ENCODE data around the gene MAPK7. TPM values are rescaled to one million over a fixed set of nuclear protein-coding genes. Genes with fewer than 3 reads are reported as not detected.

Gene MAPK7
- polyA plus RNA-seq, 1 of the 3 experiments (the other 2 are of a cell fraction), result 19.1 TPM

- Histone ChIP-seq H3K9me3 (no peaks in the 10 kb centered on the region), H3K9me2 (no peaks in the 10 kb centered on the region), H3K9ac (no peak overlapping the region), H4K20me1 (ENCODE audit: insufficient read depth) (0 out of 2 replicates have a peak, but pooled peaks cover 7% of the 10 kb centered on the region), H3K4me3 (ENCODE audit: low read depth in 2 of 2, low read length in 1 of 2) (no peak overlapping the region), H3K27ac (ENCODE audit: low read depth in 2 of 2, low read length in 1 of 2) (no peak overlapping the region; a peak in 1 of 4 replicates), H3F3A (replicated peaks; ENCODE audit: insufficient read depth) (peaks cover 44% of the 10 kb centered on the region), H3K4me1 (ENCODE audit: control insufficient read depth in 1 of 2, insufficient read depth in 2 of 2, low read depth in 1 of 2, low read length in 1 of 2) (peaks cover 23 to 54% of the 10 kb centered on the region in 2 experiments), H2AFZ (ENCODE audit: low read depth) (no peak overlapping the region), H3K79me2 (ENCODE audit: insufficient read depth) (peaks cover 69% of the 10 kb centered on the region), H3K36me3 (replicated peaks in 1 of 2; ENCODE audit: control insufficient read depth in 1 of 2, insufficient read depth in 2 of 2, low read length in 1 of 2) (peaks cover 26 to 49% of the 10 kb centered on the region in 2 experiments), H3K27me3 (ENCODE audit: insufficient read depth) (no peaks in the 10 kb centered on the region), H3K4me2 (peak overlapping the region; percentile 96; the same call in 1 of the 2 replicates)
- TF ChIP-seq PBX3 (IDR thresholded peaks at IDR 0.05), result no peak
- no peak for TF ChIP-seq JUND (IDR thresholded peaks at IDR 0.05)
- TF ChIP-seq ZBTB33 (IDR thresholded peaks at IDR 0.05; ENCODE audit: borderline replicate concordance, low read depth), result no peak
- no peak for TF ChIP-seq REST (IDR thresholded peaks at IDR 0.05; ENCODE audit: low read depth, low read length)
- no peak for TF ChIP-seq ELF1 (IDR thresholded peaks at IDR 0.05)
- no peak for TF ChIP-seq CTCF (IDR thresholded peaks at IDR 0.05)
- TF ChIP-seq GABPA (IDR thresholded peaks at IDR 0.05; ENCODE audit: low read depth), result no peak
- no peak for TF ChIP-seq FOSL2 (IDR thresholded peaks at IDR 0.05; ENCODE audit: borderline replicate concordance, low read depth)
- no peak for TF ChIP-seq USF2 (IDR thresholded peaks at IDR 0.05; ENCODE audit: borderline replicate concordance, low read depth, low read length)
- no peak for TF ChIP-seq FOXM1 (IDR thresholded peaks at IDR 0.05; ENCODE audit: low read depth)
- no peak for TF ChIP-seq TEAD4 (IDR thresholded peaks at IDR 0.05; ENCODE audit: borderline replicate concordance, insufficient read depth)
- TF ChIP-seq CHD2 (IDR thresholded peaks at IDR 0.05; ENCODE audit: low read length, partially characterized antibody), result no peak
- TF ChIP-seq RFX5 (IDR thresholded peaks at IDR 0.05; ENCODE audit: low read length), result no peak
- no peak for TF ChIP-seq RXRA (IDR thresholded peaks at IDR 0.05; ENCODE audit: borderline replicate concordance, low read depth)
- no peak for DNase-seq
- ChIA-PET POLR2A (interaction anchor here (0.7 kb wide), 1 partner anchor 30 kb away, joined by 3 read pairs; no protein-coding TSS in a partner anchor), CTCF (interaction anchor here (0.5 to 2.7 kb wide), 5 partner anchors 9 to 1926 kb away, joined by 3 to 18 read pairs (median 4); partner anchors contain the start of gene B9D1)
- WGBS (ENCODE audit: low lambda C conversion rate), result 93% methylated on average over 26 of the region's 29 CpGs
Measured at GRCh38 chr17:19380481-19381301, 2.4 kb downstream of the MAPK7 start.

All from SK-N-SH (cell line).